HepG2 (cell line): ENCODE measurements around the gene NEDD4L. TPM values are rescaled to one million over a fixed set of nuclear protein-coding genes. Genes with fewer than 3 reads are reported as not detected.

ENCODE experiments used
- CREB1 ChIP-seq, 2 experiments: fragments of 450-650 bp in 1 of 2; IDR thresholded peaks; 2 replicates each; pipeline ENCODE4 v1.6.1; 2016 to 2017; ENCODE audit warnings: control low read depth in 1 of 2, mild to moderate bottlenecking in 1 of 2, missing compliant biosample characterization in 1 of 2, missing genetic modification characterization in 1 of 2
- KAT8 ChIP-seq: IDR thresholded peaks from 2 replicates; pipeline ENCODE4 v1.6.1; 2016; ENCODE audit warnings: missing genetic modification reagents, missing compliant biosample characterization
- KIAA2018 ChIP-seq: sonication (generic); formaldehyde crosslinking; IDR thresholded peaks from 2 replicates; pipeline ENCODE4 v1.5.0; 2020; ENCODE audit warnings: mild to moderate bottlenecking, missing genetic modification reagents, borderline replicate concordance
- PLRG1 ChIP-seq: fragments of 450-650 bp; conservative IDR thresholded peaks from 2 replicates; pipeline ENCODE4 v1.6.1; 2016
- SIN3A ChIP-seq: IDR thresholded peaks from 2 replicates; pipeline ENCODE4 v1.6.1; 2011; ENCODE audit warnings: low read depth, mild to moderate bottlenecking, control low read depth, low read length, borderline replicate concordance
- ZNF441 ChIP-seq: sonication (generic); formaldehyde crosslinking; IDR thresholded peaks from 2 replicates; pipeline ENCODE4 v1.7.0; 2021; ENCODE audit warnings: missing genetic modification reagents, borderline replicate concordance
- ZNF512B ChIP-seq: sonication (generic); formaldehyde crosslinking; IDR thresholded peaks from 2 replicates; pipeline ENCODE4 v1.5.1; 2020; ENCODE audit warnings: missing genetic modification reagents, mild to moderate bottlenecking, borderline replicate concordance
- ZXDC ChIP-seq: sonication (generic); formaldehyde crosslinking; IDR thresholded peaks from 2 replicates; pipeline ENCODE4 v1.5.0; 2020; ENCODE audit warnings: mild to moderate bottlenecking, missing genetic modification reagents
- polyA plus RNA-seq, 8 experiments: library from polyadenylated mRNA; depleted of rRNA in 3 of 8; stranded (reverse) in 7 of 8; unstranded in 1 of 8; fragments of >200 nt; fragmentation: Illumina TruSeq in 4 of 8; extraction: Trizol in 4 of 8; gene quantifications; 2 replicates each; pipeline versions ENCODE4 v1.2.1 to v1.2.3, GENCODE V29; 2011 to 2016; ENCODE audit warnings: low read depth in 4 of 8, missing spikeins in 1 of 8, mixed read lengths in 1 of 8; ENCODE audit not compliant: insufficient read depth in 1 of 8
- total RNA-seq, 5 experiments: library from RNA; depleted of rRNA; stranded (reverse); fragments of >200 nt; fragmentation: Illumina TruSeq; extraction: Trizol; gene quantifications; 2 replicates each; pipeline ENCODE4 v1.2.3, GENCODE V29; 2016; ENCODE audit warnings: low read depth in 1 of 5
- TF ChIP-seq, protein P1 (sequence below): sonication (generic); formaldehyde crosslinking; IDR thresholded peaks from 2 replicates; pipeline ENCODE4 v1.9.0; 2021; ENCODE audit warnings: missing genetic modification reagents, mild to moderate bottlenecking, borderline replicate concordance
- TF ChIP-seq, protein P2 (sequence below): sonication (generic); formaldehyde crosslinking; IDR thresholded peaks from 2 replicates; pipeline ENCODE4 v1.4.0; 2020; ENCODE audit warnings: missing genetic modification reagents

Gene NEDD4L
- total and polyA plus RNA-seq, 2 of the 13 experiments (the other 11 are each of a cell fraction or from before 2014, with no cell fraction given) = 168 to 390 TPM

DNA sequence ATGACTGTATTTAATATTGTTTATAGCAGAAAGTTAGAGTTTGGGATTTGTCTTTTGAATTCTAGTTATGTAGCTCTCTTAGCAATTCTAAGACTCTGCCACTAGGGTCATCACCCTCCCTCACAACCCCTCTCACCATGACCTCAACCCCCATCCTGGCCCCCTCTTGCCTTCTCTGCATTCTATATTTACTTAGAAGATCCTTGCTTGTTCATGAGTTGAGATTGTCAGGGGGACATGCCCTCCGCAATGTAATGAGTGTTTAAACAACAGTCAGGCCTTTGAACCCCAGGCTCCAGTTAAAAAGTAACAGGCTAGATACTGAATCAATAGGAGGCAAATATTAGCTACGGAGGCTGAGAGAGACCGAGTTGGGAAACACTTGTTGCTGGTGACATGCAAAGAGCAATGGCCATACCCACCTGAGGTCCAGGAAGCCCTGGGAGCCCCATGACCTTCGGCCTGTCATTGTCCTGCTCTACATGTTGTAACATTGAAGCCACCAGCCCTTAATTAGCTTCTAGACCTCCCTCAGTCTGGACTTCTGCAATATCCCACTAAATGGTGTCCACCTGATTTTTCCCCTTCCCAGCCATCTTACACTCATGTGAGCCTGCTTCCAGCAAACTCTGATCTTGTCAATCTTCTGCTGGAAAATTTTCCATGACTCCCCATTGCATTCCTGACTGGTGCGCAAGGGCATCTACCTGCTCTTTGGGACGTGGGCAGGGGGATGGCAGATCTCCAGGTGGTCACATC is 363.8 kb downstream of the NEDD4L start (continued):
- TF ChIP-seq KIAA2018 (CRISPR knock-in tag) (no peak), CREB1 (IDR thresholded peaks at IDR 0.05) (peak; percentile 51; the same call in 1 of the 2 replicates), CREB1 (CRISPR knock-in tag; IDR thresholded peaks at IDR 0.05) (no peak), KAT8 (CRISPR knock-in tag) (peak; percentile 69; the same call in 1 of the 2 replicates), SIN3A (no peak), ZXDC (0 out of 2 replicates have a peak, but pooled peaks have one; percentile 89), ZNF512B (0 out of 2 replicates have a peak, but pooled peaks have one; percentile 75), PLRG1 (no peak), ZNF441 (CRISPR knock-in tag) (no peak; the same call in 1 of the 2 replicates)
- TF ChIP-seq, protein P1, sequence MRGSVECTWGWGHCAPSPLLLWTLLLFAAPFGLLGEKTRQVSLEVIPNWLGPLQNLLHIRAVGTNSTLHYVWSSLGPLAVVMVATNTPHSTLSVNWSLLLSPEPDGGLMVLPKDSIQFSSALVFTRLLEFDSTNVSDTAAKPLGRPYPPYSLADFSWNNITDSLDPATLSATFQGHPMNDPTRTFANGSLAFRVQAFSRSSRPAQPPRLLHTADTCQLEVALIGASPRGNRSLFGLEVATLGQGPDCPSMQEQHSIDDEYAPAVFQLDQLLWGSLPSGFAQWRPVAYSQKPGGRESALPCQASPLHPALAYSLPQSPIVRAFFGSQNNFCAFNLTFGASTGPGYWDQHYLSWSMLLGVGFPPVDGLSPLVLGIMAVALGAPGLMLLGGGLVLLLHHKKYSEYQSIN (CRISPR knock-in tag) = 0 out of 2 replicates have a peak, but pooled peaks have one; percentile 37
- TF ChIP-seq, protein P2, sequence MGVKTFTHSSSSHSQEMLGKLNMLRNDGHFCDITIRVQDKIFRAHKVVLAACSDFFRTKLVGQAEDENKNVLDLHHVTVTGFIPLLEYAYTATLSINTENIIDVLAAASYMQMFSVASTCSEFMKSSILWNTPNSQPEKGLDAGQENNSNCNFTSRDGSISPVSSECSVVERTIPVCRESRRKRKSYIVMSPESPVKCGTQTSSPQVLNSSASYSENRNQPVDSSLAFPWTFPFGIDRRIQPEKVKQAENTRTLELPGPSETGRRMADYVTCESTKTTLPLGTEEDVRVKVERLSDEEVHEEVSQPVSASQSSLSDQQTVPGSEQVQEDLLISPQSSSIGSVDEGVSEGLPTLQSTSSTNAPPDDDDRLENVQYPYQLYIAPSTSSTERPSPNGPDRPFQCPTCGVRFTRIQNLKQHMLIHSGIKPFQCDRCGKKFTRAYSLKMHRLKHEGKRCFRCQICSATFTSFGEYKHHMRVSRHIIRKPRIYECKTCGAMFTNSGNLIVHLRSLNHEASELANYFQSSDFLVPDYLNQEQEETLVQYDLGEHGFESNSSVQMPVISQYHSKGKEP (CRISPR knock-in tag) = no peak
